Stimulated activated naive CD4-positive, alpha-beta T cell (primary cell): ENCODE results near the gene ERBB4.

Experiments
- DNase-seq, 6 experiments: peaks; one replicate each; lab custom pipeline; 2025; lab: John Stamatoyannopoulos, UW

Gene ERBB4

GRCh38 chr2:211405036-211405435, 1133.6 kb downstream of the ERBB4 start:
- DNase-seq, result no peak

DNA sequence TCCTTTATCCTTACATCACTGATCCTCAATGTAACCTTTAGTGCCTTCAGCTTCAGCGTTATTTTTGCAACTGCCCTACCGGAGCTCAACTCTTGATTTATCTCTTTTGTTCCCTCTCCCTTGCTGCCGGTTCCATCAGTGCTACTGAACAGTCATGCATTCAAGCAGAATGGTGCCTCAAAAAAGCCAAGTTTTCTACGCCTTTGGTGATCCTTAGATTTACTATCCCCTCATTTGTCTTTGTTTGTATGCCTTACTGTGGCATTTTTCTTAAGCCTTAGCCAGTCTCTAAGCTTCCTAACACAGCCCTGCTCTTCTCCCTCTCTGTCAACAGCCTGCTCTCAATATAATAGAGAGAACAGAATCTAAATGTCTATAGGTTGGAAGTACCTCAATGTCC, 1134.5 kb downstream of the ERBB4 start:
- no peak for DNase-seq

- DNase-seq, result no peak
Observed at GRCh38 chr2:211401328-211401727, 1137.3 kb downstream of the ERBB4 start.

- no peak for DNase-seq
Observed at GRCh38 chr2:211397764-211398163, 1140.8 kb downstream of the ERBB4 start.

DNA sequence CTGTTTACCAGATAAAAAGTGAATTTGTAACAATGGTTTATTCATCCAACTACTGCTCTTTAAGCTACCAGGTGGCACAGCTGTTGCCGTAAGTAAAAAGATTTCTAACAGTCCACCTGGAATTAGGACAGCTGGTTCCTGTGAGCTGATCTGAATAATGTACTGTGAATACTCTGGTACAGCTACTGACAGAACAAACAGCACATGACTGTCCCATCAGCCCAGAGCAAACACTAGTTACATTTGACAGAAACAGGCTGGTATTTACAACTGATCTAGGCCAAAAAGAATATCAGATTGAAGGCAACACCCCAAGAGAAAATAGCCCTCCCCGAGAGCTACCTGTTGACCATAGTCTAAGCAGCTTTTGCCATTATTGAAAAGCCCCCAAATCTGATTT, 1141.8 kb downstream of the ERBB4 start:
- DNase-seq, result no peak

DNA sequence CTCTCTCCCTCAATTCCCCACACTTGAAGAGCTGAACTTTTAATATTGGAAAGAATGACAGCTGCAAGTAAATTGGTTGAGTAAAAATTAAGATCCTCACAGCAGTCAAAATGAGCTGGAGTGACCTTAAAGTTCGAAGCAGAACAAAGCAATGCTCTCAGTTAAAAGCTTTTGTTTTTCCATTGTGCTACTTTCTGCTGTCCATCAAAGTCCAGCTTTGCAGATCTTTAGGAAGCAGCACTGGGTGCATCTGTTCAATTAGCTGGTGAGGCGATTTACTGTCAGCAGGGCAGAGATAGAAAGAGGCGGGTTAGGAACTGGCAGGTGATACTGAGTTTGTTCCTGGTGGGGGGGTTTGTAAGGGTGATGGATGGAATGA, 1147.4 kb downstream of the ERBB4 start:
- DNase-seq, result no peak

GRCh38 chr2:211390536-211391188, 1147.9 kb downstream of the ERBB4 start:
- DNase-seq, result no peak

- DNase-seq, result no peak
Observed at GRCh38 chr2:211387734-211388133, 1150.9 kb downstream of the ERBB4 start.

GRCh38 chr2:211380041-211380440, 1158.6 kb downstream of the ERBB4 start:
- DNase-seq, result no peak

DNA sequence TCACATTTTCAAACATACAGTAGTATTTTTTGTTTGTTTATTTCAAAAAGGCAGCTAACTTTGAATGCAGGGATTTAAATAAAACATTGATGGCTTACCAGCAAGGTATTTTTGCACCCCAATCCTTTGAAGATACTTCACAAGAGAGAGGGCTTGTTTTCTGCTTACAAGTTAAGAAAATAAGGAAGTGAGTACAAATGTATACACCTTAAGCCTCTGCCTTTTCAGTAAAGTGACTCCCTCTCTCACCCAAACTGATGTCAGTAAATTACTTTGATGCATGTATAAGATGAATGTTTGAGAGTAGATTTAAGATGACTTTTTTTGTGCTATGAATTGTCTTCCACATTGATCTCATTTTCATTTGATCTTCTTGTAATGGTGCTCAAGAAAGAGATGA, 1162.2 kb downstream of the ERBB4 start:
- DNase-seq, result no peak

GRCh38 chr2:211373203-211373602, 1165.4 kb downstream of the ERBB4 start:
- no peak for DNase-seq

DNA sequence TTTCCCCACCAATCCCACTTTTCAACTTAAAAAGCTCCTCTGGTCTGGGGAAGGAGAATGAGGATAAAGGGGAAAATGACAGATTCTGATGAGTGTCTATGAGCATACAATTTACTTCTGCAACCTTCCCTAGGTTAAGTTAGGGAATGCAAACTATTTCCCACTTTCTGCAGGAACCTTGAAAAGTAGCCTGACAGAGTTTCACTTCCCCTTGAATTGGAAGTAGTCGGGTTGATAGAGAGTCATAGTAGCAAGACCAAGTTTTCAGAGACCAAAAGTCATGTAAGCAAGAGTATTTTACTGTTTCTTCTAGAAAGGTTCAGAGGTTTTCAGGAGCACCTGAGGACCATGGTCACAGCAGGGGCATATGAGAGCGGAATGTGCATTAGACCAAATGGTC, 1167.1 kb downstream of the ERBB4 start:
- no peak for DNase-seq

- no peak for DNase-seq
Observed at GRCh38 chr2:211368467-211368866, 1170.1 kb downstream of the ERBB4 start.

- DNase-seq, result no peak
Observed at GRCh38 chr2:211367711-211368110, 1170.9 kb downstream of the ERBB4 start.

GRCh38 chr2:211367293-211367692, 1171.3 kb downstream of the ERBB4 start:
- DNase-seq, result no peak

DNA sequence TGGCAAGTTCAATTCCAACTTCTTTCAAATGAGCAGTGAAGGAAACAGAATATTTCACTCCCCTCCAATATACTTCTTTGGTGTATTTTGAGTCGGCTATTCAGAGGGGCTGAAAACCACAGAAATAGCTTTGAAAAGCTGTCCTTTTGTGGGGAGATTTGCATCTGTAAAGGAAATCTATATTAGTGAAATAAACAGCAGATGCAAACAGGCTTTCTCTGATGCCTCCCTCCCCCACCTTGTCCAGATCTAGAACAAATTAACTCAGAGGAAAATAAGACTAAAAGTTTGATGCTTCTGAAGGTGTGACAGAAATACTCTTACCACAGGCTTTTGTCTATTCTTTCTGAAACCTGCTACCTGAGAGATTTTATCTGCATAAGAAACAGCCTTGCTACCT, 1173.7 kb downstream of the ERBB4 start:
- DNase-seq, result no peak

DNA sequence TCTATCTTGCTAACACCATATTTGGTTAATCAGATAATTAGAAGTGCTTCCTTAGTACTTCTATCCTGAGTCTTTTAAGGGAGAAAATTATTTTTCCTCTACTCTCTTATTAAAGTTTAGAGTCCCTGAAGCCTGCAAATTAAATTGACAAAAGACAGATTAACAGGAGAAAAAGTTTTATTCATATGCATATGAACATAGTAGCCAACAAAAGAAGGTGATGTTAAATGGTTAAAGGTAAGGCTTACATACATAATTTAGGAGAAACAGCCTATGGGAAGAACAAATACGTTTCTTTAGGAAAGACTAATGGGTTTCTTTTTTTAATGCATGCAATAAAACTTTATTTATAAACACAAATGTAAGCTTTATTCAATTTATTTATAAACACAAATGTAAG, 1177.2 kb downstream of the ERBB4 start:
- no peak for DNase-seq

DNA sequence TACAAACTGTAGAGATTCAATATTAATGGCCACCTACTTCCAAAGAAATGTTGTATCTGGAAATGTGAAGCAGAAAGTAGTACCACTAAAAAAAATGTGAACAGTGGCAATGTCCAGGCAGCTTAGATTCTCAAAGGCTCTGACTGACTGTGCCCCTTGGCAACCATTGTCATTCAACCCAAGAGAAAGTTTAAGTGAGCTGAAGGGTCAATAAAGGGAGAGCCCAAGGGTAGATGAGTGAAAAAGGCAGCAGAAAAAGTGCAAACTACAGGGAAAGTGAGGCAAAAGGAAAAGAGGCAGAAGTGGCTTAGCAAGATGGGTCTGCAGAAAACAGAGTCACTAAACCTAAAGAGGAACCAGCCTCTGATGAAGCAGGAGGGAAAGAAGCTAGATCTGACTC, 1179.3 kb downstream of the ERBB4 start:
- DNase-seq, result no peak

DNA sequence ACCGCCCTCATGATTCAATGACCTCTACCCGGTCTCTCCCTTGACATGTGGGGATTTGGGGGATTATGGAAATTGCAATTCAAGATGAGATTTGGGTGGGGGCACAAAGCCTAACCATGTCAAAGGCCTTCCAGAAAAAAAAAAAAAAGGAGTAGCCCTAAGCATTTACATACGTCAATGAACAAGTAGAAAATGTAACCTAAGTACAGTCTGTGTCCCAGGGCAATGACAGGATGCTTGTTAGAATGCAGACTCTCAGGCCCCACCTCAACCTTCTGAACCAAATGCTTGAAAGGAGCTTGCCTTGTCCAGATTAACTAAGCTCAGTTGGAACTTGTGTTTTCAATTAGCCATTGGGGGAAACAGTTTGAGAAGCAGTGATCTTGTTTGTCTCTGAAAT, 1180.1 kb downstream of the ERBB4 start:
- DNase-seq, result no peak

DNA sequence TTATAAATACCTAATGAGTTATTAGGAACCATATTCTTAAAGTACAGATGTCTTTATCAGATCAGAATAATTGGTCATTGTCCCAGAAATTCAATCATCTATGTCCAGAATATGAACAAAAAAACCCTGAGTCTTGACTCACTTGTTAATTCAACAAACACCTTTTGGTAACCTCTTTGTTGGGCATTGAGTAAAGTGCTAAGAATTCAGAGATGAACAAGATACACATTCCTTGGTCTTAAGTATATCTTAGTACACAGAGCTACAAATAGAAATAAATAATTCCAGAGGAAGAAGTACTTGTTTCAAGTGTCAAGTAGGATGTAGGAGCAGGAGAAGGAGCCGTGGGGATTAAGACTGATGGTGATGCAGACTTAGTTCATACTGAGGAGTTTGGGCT, 1184.1 kb downstream of the ERBB4 start:
- DNase-seq, result no peak

DNA sequence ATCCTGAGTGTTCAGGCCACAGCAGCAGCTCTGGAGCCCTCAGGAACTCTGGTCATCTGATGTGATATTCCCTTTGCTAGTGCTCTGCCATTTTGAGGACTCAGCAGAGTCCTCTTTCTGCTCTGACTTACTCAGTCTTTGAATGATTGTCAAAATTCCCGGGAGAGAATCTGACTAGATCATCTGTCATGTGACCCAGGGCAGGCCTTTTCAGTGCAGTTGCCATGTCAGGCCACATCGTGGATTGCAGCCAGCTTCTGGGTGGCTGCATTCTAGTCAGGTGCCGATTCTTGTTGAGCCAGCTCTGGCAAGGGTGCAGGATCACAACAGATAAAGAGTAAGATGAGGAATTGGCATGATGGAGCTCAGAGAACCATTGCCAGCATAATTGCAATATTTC, 1186.6 kb downstream of the ERBB4 start:
- no peak for DNase-seq

- no peak for DNase-seq
Observed at GRCh38 chr2:211349031-211349430, 1189.6 kb downstream of the ERBB4 start.

DNA sequence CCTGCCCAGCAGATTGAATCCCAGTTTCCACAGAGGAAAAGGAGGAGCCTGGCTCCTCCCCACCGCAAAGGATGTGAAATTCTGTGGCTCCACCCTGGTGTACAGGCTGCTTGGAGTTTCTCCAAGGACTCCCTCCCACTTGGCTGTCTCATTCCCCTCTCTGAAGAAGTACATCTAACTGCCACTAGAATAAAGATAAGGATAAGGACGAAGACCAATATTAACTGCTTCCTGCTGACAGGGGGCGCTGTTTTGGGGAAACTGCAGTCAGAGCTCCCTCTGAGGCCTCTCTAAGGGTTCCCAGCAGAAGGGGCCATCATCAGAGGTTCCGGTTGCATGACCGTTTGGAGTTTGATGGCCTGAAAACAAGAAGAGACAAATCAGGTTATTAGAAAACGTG, 1191.3 kb downstream of the ERBB4 start:
- no peak for DNase-seq

GRCh38 chr2:211344289-211344688, 1194.3 kb downstream of the ERBB4 start:
- DNase-seq, result no peak

DNA sequence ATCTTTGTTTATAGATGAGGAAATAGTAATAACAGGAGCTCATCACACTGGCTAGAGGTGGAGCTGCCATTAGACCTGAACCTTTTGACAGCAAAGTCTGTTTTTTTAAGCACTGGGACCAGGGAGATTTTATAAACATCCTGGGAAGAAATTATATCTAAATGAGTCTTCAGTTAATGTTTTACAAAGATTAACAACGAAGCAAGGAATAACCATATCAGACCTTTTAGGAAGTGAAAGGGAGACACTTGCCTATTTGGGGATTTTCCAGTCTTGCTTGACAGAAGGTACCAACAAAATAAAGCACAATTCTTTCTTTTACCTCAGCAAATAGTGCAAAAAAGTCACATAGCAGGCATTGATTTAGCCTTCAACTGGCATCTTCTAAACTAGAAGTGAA, 1205.2 kb downstream of the ERBB4 start:
- DNase-seq, result no peak
